ENCODE results near the gene TP73. TPM values are rescaled to one million over a fixed set of nuclear protein-coding genes. Genes with fewer than 3 reads are reported as not detected.

Gene TP73
- total RNA-seq, 2 donors from 2014 or later = 0.26 to 13.5 TPM

DNA sequence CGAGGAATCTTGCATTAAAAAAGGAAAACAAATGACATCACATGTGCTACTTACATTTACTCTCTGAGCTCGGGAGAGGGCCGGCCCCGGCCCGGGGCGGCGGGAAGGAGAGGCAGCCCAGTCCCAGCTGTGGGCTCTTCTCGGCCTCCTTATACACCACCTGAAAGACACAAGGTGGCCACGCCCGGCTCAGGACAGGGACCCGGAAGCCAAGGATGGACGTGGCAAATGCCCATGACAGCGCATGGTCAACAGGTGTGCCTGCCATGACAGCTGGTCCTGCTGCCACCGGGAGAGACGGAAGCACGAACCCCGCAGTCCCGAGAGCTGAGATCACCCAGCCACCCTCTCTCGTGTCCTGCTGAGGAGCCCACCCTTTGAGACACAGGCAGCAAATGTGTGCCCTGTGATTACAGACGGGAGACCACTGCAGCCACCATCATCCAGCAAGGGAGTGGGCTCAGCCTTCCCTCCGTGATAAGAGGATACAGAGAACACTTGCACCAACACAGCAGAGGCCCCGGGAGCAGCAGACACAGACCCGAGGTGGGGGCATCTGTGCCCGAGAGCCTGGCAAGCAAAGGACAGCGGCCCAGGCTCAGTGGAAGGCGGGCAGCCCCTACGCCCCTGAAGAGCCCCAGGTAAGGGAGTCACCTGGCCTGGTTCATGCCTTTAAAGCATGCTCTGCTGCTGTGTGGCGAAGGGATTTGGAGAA, 18.8 kb upstream of the TP73 start:
- H3K4me3 ChIP-seq = no peak overlapping the region
- DNase-seq (no peak), ATAC-seq (no peak)
- H3K27me3 ChIP-seq = no peaks in the 10 kb centered on the region
- H3K36me3 ChIP-seq (replicated peaks in 1 of 2; ENCODE audit: insufficient read depth in 1 of 2, low read depth in 2 of 2) = peaks cover 0 to 35% of the 10 kb centered on the region in 2 donors
- intact Hi-C loops (cut with DNase I) = no loop called here
- H3K27ac ChIP-seq = no peak overlapping the region
- H3K4me1 ChIP-seq = no peaks in the 10 kb centered on the region
- WGBS, 2 donors = 91 to 93% methylated on average over 11 to 28 of the region's 28 CpGs
- H3K9me3 ChIP-seq = no peaks in the 10 kb centered on the region
- TF ChIP-seq, protein P1, sequence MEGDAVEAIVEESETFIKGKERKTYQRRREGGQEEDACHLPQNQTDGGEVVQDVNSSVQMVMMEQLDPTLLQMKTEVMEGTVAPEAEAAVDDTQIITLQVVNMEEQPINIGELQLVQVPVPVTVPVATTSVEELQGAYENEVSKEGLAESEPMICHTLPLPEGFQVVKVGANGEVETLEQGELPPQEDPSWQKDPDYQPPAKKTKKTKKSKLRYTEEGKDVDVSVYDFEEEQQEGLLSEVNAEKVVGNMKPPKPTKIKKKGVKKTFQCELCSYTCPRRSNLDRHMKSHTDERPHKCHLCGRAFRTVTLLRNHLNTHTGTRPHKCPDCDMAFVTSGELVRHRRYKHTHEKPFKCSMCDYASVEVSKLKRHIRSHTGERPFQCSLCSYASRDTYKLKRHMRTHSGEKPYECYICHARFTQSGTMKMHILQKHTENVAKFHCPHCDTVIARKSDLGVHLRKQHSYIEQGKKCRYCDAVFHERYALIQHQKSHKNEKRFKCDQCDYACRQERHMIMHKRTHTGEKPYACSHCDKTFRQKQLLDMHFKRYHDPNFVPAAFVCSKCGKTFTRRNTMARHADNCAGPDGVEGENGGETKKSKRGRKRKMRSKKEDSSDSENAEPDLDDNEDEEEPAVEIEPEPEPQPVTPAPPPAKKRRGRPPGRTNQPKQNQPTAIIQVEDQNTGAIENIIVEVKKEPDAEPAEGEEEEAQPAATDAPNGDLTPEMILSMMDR (IDR thresholded peaks at IDR 0.05) = no peak
- TF ChIP-seq POLR2A (IDR thresholded peaks at IDR 0.05) = no peak

DNA sequence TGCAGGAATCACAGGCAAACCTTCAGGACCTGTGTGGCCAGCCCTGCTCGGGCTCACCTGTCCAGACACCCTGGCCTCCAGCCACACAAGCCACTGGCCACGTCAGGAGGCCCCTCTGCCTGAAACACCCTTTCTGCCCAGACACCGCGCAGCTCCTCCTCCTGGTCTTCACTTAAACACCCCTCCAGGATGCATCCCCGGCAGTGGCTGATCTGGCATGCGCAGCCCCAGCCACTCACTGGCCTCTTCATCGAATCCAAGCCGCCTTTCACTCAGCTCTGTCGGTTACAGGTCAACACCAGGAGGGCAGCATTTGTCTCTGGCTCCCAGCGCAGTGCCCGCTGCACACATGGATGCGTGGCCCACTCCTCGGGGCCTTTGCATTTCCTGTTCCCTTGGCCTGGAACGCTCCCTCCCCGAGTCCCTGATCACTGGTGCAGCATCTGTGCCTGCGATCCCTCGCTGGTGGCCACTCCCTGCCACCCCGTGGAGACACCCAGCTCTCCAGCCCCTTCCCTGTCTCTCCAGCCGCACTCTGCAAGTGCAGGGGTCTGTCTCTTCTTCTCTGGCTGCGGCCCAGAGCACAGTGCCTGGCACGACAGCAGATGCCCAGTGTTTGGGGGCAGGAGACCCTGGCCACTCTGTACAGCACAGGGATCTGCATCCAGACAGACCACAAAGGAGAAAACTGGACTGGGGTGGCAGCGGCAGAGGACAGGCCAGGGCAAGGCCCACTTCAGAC, 18.1 kb upstream of the TP73 start:
- Histone ChIP-seq H3K36me3 (replicated peaks in 1 of 2; ENCODE audit: insufficient read depth in 1 of 2, low read depth in 2 of 2) (peaks cover 0 to 34% of the 10 kb centered on the region in 2 donors), H3K9me3 (no peaks in the 10 kb centered on the region), H3K27me3 (no peaks in the 10 kb centered on the region), H3K4me1 (no peaks in the 10 kb centered on the region), H3K27ac (no peak overlapping the region), H3K4me3 (no peak overlapping the region)
- intact Hi-C loops (cut with DNase I) = no loop called here
- DNase-seq (no peak), ATAC-seq (no peak)
- WGBS, 2 donors = 92 to 96% methylated on average over 21 of the region's 22 CpGs
- no peak for TF ChIP-seq POLR2A (IDR thresholded peaks at IDR 0.05)
- TF ChIP-seq, protein P1 (IDR thresholded peaks at IDR 0.05) = no peak

DNA sequence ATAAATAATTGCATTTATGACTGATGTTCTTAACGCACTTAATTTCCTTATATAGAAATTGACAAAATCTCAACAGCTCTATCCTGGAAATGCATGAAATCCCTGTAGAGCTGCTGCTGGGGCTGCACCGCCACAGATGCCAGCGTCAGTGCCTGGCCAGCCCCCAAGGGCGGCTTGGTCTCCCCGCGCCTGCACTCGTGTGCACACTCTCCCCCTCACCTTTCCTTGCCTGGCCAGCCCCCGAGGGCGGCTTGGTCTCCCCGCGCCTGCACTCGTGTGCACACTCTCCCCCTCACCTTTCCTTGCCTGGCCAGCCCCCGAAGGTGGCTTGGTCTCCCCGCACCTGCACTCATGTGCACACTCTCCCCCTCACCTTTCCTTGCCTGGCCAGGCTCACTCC, 16.2 kb upstream of the TP73 start:
- no peaks in the 10 kb centered on the region for H3K27me3 ChIP-seq

DNA sequence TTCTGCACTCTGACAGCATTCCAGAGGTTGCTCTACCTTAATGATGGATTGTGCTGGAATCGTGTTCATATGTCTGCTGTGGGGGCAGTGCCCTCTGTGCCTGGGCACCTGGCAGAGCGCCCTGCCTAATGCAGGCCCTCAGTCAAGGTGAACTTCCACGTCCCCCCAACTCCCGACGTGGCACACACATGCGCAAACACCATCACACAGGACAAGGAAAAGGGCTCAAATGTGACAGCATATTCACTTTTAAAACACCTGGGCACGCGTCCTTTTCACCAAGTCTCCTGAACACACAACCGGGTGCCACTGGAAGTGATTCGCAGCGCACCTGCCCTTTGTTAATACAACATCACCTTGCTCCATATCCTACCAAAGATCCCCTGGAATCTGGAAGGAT, 15.8 kb upstream of the TP73 start:
- Histone ChIP-seq H3K9me3 (no peaks in the 10 kb centered on the region), H3K4me1 (no peaks in the 10 kb centered on the region), H3K4me3 (no peak overlapping the region), H3K27me3 (no peaks in the 10 kb centered on the region), H3K36me3 (replicated peaks in 1 of 2; ENCODE audit: insufficient read depth in 1 of 2, low read depth in 2 of 2) (peaks cover 0 to 36% of the 10 kb centered on the region in 2 donors), H3K27ac (no peak overlapping the region)
- intact Hi-C loops (cut with DNase I) = no loop called here
- 92 to 93% methylated on average over 11 of the region's 11 CpGs for WGBS, 2 donors
- DNase-seq (no peak), ATAC-seq (no peak)
- no peak for TF ChIP-seq POLR2A (IDR thresholded peaks at IDR 0.05)

More for the DNA sequence above, 16.2 kb upstream of the TP73 start:
- H3K36me3 ChIP-seq (replicated peaks in 1 of 2; ENCODE audit: insufficient read depth in 1 of 2, low read depth in 2 of 2) = peaks cover 0 to 36% of the 10 kb centered on the region in 2 donors
- no peak overlapping the region for H3K4me3 ChIP-seq
- ATAC-seq (no peak), DNase-seq (no peak)
- no peak for TF ChIP-seq POLR2A (IDR thresholded peaks at IDR 0.05)
- TF ChIP-seq, protein P1 (IDR thresholded peaks at IDR 0.05) = no peak
- H3K9me3 ChIP-seq = no peaks in the 10 kb centered on the region
- intact Hi-C loops (cut with DNase I) = no loop called here
- H3K4me1 ChIP-seq = no peaks in the 10 kb centered on the region
- 88 to 93% methylated on average over 14 of the region's 14 CpGs for WGBS, 2 donors
- no peak overlapping the region for H3K27ac ChIP-seq

DNA sequence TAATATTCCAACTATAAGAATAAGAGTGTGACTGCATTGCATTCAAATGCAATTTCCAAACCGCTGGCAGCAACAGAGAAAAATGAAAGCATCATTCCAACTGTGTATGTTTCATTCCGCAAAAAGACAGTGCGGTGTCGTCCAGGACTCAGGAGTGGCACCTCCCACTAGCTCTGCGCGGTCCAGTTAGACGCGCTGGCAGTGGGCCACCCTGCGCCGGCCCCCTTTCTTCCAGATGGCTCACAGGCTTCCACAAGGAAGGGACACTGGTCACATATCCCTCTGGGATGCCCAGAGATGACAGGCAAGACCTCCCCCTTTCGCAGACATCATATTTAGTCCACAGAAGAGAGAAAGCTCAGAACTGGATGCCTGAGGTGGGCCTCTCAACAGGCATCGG, 14.3 kb upstream of the TP73 start:
- intact Hi-C loops (cut with DNase I) = no loop called here
- H3K27me3 ChIP-seq = no peaks in the 10 kb centered on the region
- H3K9me3 ChIP-seq = no peaks in the 10 kb centered on the region
- 84 to 89% methylated on average over 11 to 12 of the region's 12 CpGs for WGBS, 2 donors
- ATAC-seq (no peak), DNase-seq (no peak)
- TF ChIP-seq POLR2A (IDR thresholded peaks at IDR 0.05) = no peak
- TF ChIP-seq, protein P1 (IDR thresholded peaks at IDR 0.05) = no peak
- H3K36me3 ChIP-seq (replicated peaks in 1 of 2; ENCODE audit: insufficient read depth in 1 of 2, low read depth in 2 of 2) = peaks cover 0 to 34% of the 10 kb centered on the region in 2 donors
- no peak overlapping the region for H3K4me3 ChIP-seq
- H3K27ac ChIP-seq = no peak overlapping the region
- H3K4me1 ChIP-seq = no peaks in the 10 kb centered on the region
